Measurements from ENCODE around the gene PRRG2. TPM values are rescaled to one million over a fixed set of nuclear protein-coding genes. Genes with fewer than 3 reads are reported as not detected.

Gene PRRG2
- polyA plus RNA-seq, 1 donor (not counting 4 experiments of a cell fraction or from before 2014, with no cell fraction given): 5.3 TPM

DNA sequence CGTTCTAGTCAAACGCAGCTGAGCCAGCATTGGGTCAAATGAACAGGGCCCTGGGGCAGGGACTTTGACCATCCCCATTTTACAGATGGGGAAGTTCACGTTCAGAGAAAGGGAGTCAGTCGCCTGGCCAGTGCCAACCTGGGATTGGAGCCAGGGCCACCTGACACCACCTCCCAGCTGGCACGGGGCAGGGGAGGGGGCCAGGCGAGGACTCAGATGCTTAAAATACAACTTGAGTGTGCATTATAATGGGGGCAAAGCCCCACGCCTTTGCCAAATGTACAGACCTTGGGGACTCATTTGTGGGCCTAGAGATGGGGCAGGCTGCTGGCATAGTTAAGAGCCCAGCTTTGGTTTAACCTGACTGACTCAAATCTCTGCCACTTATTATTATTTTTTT is 24.5 kb downstream of the PRRG2 start:
- no peak overlapping the region for H3K4me2 ChIP-seq (ENCODE audit: control insufficient read depth, extremely low read depth, insufficient read depth, low read depth, low read length)
- H3K36me3 ChIP-seq (ENCODE audit: control insufficient read depth in 2 of 2, extremely low read depth in 1 of 2, insufficient read depth in 2 of 2, low read length in 2 of 2): peaks cover 16 to 17% of the 10 kb centered on the region in 2 experiments

DNA sequence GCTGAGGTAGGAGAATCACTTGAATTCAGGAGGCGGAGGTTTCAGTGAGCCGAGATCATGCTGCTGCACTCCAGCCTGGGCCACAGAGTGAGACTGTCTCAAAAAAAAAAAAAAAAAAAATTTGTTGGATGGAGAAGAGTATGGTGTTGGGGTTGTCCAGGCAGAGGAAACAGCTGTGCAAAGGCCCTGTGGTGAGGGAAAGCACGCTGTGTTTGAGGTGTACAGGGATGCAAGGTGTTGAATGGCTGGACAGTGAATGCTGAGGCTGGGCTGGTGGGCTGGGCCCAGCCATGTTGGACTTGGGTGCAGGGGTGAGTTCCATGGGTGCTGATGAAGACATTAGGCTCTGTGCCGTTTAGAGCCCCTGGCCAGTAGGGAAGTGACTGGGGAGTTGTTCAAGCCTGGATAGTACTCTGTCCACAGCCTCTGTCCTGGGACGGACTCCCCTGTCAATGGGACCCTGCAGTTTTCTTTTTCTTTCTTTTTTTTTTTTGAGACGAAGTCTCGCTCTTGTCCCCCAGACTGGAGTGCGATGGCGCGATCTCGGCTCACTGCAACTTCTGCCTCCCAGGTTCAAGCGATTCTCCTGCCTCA is 28.5 kb downstream of the PRRG2 start:
- DNase-seq (ENCODE audit: low read depth, low spot score): no peak
- no peak for FAIRE-seq
- no peak overlapping the region for H3K4me3 ChIP-seq (ENCODE audit: control insufficient read depth in 2 of 3, extremely low read depth in 1 of 3, insufficient read depth in 2 of 3, low read depth in 1 of 3, low read length in 3 of 3)
- H3K9me1 ChIP-seq (ENCODE audit: control insufficient read depth, extremely low read depth, insufficient read depth, low read length): peaks cover 2% of the 10 kb centered on the region
- H2AFZ ChIP-seq (ENCODE audit: control insufficient read depth, low read length): no peak overlapping the region
- H3K36me3 ChIP-seq (ENCODE audit: control insufficient read depth in 2 of 2, extremely low read depth in 1 of 2, insufficient read depth in 2 of 2, low read length in 2 of 2): peaks cover 6 to 14% of the 10 kb centered on the region in 2 experiments
- H3K9me3 ChIP-seq (ENCODE audit: control insufficient read depth, low read depth, low read length): no peaks in the 10 kb centered on the region
- H3K9ac ChIP-seq (ENCODE audit: control insufficient read depth, extremely low read depth, insufficient read depth, low read length): no peak overlapping the region
- peaks cover 61% of the 10 kb centered on the region for H3K79me2 ChIP-seq (ENCODE audit: control insufficient read depth, insufficient read depth, low read length)
- dilution Hi-C loops (cut with MboI; ENCODE audit: extremely low pct_ligation_motif_present, low sequenced_read_pairs): no loop called here
- H3K4me1 ChIP-seq (ENCODE audit: control insufficient read depth, extremely low read depth, insufficient read depth, low read length): peaks cover 8% of the 10 kb centered on the region
- H3K27me3 ChIP-seq (ENCODE audit: control insufficient read depth, extremely low read depth, insufficient read depth, low read length): no peaks in the 10 kb centered on the region
- no peak overlapping the region for H3K27ac ChIP-seq (ENCODE audit: control insufficient read depth, insufficient read depth, low read length)
- H4K20me1 ChIP-seq (ENCODE audit: control insufficient read depth, extremely low read depth, insufficient read depth, low read length): peaks cover 3% of the 10 kb centered on the region
- no peak overlapping the region for H3K4me2 ChIP-seq (ENCODE audit: control insufficient read depth, extremely low read depth, insufficient read depth, low read depth, low read length)
- TF ChIP-seq, protein P1, sequence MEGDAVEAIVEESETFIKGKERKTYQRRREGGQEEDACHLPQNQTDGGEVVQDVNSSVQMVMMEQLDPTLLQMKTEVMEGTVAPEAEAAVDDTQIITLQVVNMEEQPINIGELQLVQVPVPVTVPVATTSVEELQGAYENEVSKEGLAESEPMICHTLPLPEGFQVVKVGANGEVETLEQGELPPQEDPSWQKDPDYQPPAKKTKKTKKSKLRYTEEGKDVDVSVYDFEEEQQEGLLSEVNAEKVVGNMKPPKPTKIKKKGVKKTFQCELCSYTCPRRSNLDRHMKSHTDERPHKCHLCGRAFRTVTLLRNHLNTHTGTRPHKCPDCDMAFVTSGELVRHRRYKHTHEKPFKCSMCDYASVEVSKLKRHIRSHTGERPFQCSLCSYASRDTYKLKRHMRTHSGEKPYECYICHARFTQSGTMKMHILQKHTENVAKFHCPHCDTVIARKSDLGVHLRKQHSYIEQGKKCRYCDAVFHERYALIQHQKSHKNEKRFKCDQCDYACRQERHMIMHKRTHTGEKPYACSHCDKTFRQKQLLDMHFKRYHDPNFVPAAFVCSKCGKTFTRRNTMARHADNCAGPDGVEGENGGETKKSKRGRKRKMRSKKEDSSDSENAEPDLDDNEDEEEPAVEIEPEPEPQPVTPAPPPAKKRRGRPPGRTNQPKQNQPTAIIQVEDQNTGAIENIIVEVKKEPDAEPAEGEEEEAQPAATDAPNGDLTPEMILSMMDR (optimal IDR thresholded peaks at IDR 0.05 in 1 of 3, IDR thresholded peaks at IDR 0.05 in 1 of 3, conservative IDR thresholded peaks at IDR 0.05 in 1 of 3; ENCODE audit: extremely low read depth in 1 of 3, insufficient read depth in 2 of 3, low read length in 3 of 3): no peak
- TF ChIP-seq EZH2 (IDR thresholded peaks at IDR 0.05; ENCODE audit: low read length): no peak

More for the DNA sequence above, 24.5 kb downstream of the PRRG2 start:
- no peak for FAIRE-seq
- no peak overlapping the region for H3K27ac ChIP-seq (ENCODE audit: control insufficient read depth, insufficient read depth, low read length)
- H3K27me3 ChIP-seq (ENCODE audit: control insufficient read depth, extremely low read depth, insufficient read depth, low read length): no peaks in the 10 kb centered on the region
- H3K9ac ChIP-seq (ENCODE audit: control insufficient read depth, extremely low read depth, insufficient read depth, low read length): no peak overlapping the region
- H2AFZ ChIP-seq (ENCODE audit: control insufficient read depth, low read length): no peak overlapping the region
- TF ChIP-seq EZH2 (IDR thresholded peaks at IDR 0.05; ENCODE audit: low read length): no peak
- TF ChIP-seq, protein P1 (optimal IDR thresholded peaks at IDR 0.05 in 1 of 3, IDR thresholded peaks at IDR 0.05 in 1 of 3, conservative IDR thresholded peaks at IDR 0.05 in 1 of 3; ENCODE audit: extremely low read depth in 1 of 3, insufficient read depth in 2 of 3, low read length in 3 of 3): no peak
- no peak overlapping the region for H3K4me3 ChIP-seq (ENCODE audit: control insufficient read depth in 2 of 3, extremely low read depth in 1 of 3, insufficient read depth in 2 of 3, low read depth in 1 of 3, low read length in 3 of 3)
- H3K9me3 ChIP-seq (ENCODE audit: control insufficient read depth, low read depth, low read length): no peaks in the 10 kb centered on the region
- H3K79me2 ChIP-seq (ENCODE audit: control insufficient read depth, insufficient read depth, low read length): peaks cover 49% of the 10 kb centered on the region
- H3K9me1 ChIP-seq (ENCODE audit: control insufficient read depth, extremely low read depth, insufficient read depth, low read length): no peaks in the 10 kb centered on the region
- DNase-seq (ENCODE audit: low read depth, low spot score): no peak
- dilution Hi-C loops (cut with MboI; ENCODE audit: extremely low pct_ligation_motif_present, low sequenced_read_pairs): no loop called here
- H3K4me1 ChIP-seq (ENCODE audit: control insufficient read depth, extremely low read depth, insufficient read depth, low read length): no peaks in the 10 kb centered on the region
- H4K20me1 ChIP-seq (ENCODE audit: control insufficient read depth, extremely low read depth, insufficient read depth, low read length): peaks cover 5% of the 10 kb centered on the region

All from keratinocyte (primary cell).